ENCODE data around the gene ARL15.

DNA sequence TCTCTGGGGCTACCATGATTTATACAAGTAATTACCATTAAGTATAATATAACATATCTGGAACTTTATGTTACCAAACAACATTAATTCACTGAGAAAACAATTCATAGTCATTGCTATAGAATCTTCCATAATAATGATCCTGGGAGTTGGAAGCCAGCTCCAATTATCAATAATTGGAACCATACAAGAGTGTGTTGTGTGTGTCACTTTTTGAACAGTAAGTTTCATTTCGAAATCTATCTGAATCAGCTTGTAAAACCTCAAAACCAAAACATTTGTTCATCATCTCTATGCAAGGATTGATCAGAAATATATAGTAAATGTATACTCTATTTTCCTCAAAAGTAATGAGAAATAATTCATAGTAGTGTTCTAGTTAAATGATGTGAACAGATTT is 348.1 kb downstream of the ARL15 start:
- TF ChIP-seq, protein P1, sequence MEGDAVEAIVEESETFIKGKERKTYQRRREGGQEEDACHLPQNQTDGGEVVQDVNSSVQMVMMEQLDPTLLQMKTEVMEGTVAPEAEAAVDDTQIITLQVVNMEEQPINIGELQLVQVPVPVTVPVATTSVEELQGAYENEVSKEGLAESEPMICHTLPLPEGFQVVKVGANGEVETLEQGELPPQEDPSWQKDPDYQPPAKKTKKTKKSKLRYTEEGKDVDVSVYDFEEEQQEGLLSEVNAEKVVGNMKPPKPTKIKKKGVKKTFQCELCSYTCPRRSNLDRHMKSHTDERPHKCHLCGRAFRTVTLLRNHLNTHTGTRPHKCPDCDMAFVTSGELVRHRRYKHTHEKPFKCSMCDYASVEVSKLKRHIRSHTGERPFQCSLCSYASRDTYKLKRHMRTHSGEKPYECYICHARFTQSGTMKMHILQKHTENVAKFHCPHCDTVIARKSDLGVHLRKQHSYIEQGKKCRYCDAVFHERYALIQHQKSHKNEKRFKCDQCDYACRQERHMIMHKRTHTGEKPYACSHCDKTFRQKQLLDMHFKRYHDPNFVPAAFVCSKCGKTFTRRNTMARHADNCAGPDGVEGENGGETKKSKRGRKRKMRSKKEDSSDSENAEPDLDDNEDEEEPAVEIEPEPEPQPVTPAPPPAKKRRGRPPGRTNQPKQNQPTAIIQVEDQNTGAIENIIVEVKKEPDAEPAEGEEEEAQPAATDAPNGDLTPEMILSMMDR (IDR thresholded peaks at IDR 0.05; ENCODE audit: low read depth, low read length), result no peak
- no peak for TF ChIP-seq MYC (IDR thresholded peaks at IDR 0.05; ENCODE audit: low read depth, low read length)
- TF ChIP-seq, protein P2, sequence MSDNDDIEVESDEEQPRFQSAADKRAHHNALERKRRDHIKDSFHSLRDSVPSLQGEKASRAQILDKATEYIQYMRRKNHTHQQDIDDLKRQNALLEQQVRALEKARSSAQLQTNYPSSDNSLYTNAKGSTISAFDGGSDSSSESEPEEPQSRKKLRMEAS (IDR thresholded peaks at IDR 0.05; ENCODE audit: low read depth, low read length), result no peak
- TF ChIP-seq POLR2A (IDR thresholded peaks at IDR 0.05; ENCODE audit: extremely low read depth, insufficient read length), result no peak
